Keratinocyte (primary cell): Measurements from ENCODE around the gene AP4B1.

Experiments used
- CTCF ChIP-seq, 3 experiments: IDR thresholded peaks in 1 of 3; conservative IDR thresholded peaks in 1 of 3; optimal IDR thresholded peaks in 1 of 3; 2 replicates in 2 of 3; 3 replicates in 1 of 3; pipeline versions ENCODE3 to v1.5.1; 2011; ENCODE audit warnings: low read length in 3 of 3, mild to moderate bottlenecking in 3 of 3, moderate library complexity in 2 of 3, control low read depth in 1 of 3, inconsistent platforms in 1 of 3; ENCODE audit not compliant: insufficient read depth in 2 of 3; ENCODE audit errors: extremely low read depth in 1 of 3
- EZH2 ChIP-seq: IDR thresholded peaks from one replicate; pipeline ENCODE4 v1.6.1; 2012; ENCODE audit warnings: inconsistent platforms, mild to moderate bottlenecking, low read length, moderate library complexity

- TF ChIP-seq CTCF (optimal IDR thresholded peaks at IDR 0.05 in 1 of 3, IDR thresholded peaks at IDR 0.05 in 1 of 3, conservative IDR thresholded peaks at IDR 0.05 in 1 of 3; ENCODE audit: extremely low read depth in 1 of 3, insufficient read depth in 2 of 3, low read length in 3 of 3) (no peak), EZH2 (no peak)
Measured at GRCh38 chr1:113928187-113928930, 23.8 kb upstream of the AP4B1 start.
